IPS-18a (cell line): Measurements from ENCODE around the gene LRRC75B.
"Not testable (repeated sequence)": the region's sequence is repeated elsewhere in the genome, so short reads cannot be mapped to it uniquely, and the experiment has no call there.

Experiments used
- H3K27ac ChIP-seq: one replicate; pipeline ENCODE4 v1.5.1; 2013; ENCODE audit warnings: low read length
- H3K27me3 ChIP-seq: one replicate; pipeline ENCODE4 v1.6.1; 2013; ENCODE audit warnings: mild to moderate bottlenecking, low read length; ENCODE audit not compliant: control insufficient read depth, insufficient read depth
- H3K36me3 ChIP-seq: one replicate; pipeline ENCODE4 v1.6.1; 2013; ENCODE audit warnings: low read depth, low read length; ENCODE audit not compliant: control insufficient read depth
- H3K4me1 ChIP-seq: one replicate; pipeline ENCODE4 v1.6.1; 2013; ENCODE audit warnings: low read depth, low read length; ENCODE audit not compliant: control insufficient read depth
- H3K4me3 ChIP-seq: one replicate; pipeline ENCODE4 v1.5.1; 2013; ENCODE audit warnings: low read length
- H3K9ac ChIP-seq: one replicate; pipeline ENCODE4 v1.6.1; 2013; ENCODE audit warnings: mild to moderate bottlenecking, low read length, moderate library complexity
- H3K9me3 ChIP-seq: one replicate; pipeline ENCODE4 v1.6.1; 2013; ENCODE audit warnings: low read depth, low read length; ENCODE audit not compliant: control insufficient read depth

LRRC75B gene

GRCh38 chr22:24559471-24559870 lies 33.4 kb downstream of the LRRC75B start:
- Histone ChIP-seq H3K27ac (no peak overlapping the region), H3K27me3 (no peaks in the 10 kb centered on the region), H3K36me3 (peaks cover 57% of the 10 kb centered on the region), H3K4me3 (no peak overlapping the region), H3K9me3 (no peaks in the 10 kb centered on the region), H3K9ac (no peak overlapping the region), H3K4me1 (peaks cover 6% of the 10 kb centered on the region)

GRCh38 chr22:24555165-24556039 lies 37.5 kb downstream of the LRRC75B start, which contains the start of gene SNRPD3:
SNRPD3 (plus strand) TSS chr22:24555999; CDS start chr22:24557675, 1,676 bp downstream.
- H3K36me3 ChIP-seq: peaks cover 31% of the 10 kb centered on the region
- peak within 1 kb of the TSS; percentile 97 for H3K9ac ChIP-seq
- peak within 1 kb of the TSS; percentile 92 for H3K27ac ChIP-seq
- peaks cover 13% of the 10 kb centered on the region for H3K4me1 ChIP-seq
- H3K4me3 ChIP-seq: peak within 1 kb of the TSS; percentile 93
- no peaks in the 10 kb centered on the region for H3K27me3 ChIP-seq
- H3K9me3 ChIP-seq: no peaks in the 10 kb centered on the region

GRCh38 chr22:24554313-24555164 lies 38.3 kb downstream of the LRRC75B start, which contains the start of gene GUCD1:
GUCD1 (minus strand) TSS chr22:24555138; CDS start chr22:24554991, 147 bp downstream.
- Histone ChIP-seq H3K9me3 (no peaks in the 10 kb centered on the region), H3K27ac (peak within 1 kb of the TSS; percentile 92), H3K4me3 (peak within 1 kb of the TSS; percentile 93), H3K4me1 (peaks cover 13% of the 10 kb centered on the region), H3K36me3 (peaks cover 28% of the 10 kb centered on the region), H3K9ac (peak within 1 kb of the TSS; percentile 97), H3K27me3 (no peaks in the 10 kb centered on the region)

GRCh38 chr22:24553597-24554312 lies 39.1 kb downstream of the LRRC75B start:
- peak overlapping the region; percentile 93 for H3K4me3 ChIP-seq
- H3K9ac ChIP-seq: peak overlapping the region; percentile 93
- H3K36me3 ChIP-seq: peaks cover 20% of the 10 kb centered on the region
- H3K4me1 ChIP-seq: peaks cover 13% of the 10 kb centered on the region
- H3K27ac ChIP-seq: no peak overlapping the region
- H3K27me3 ChIP-seq: no peaks in the 10 kb centered on the region
- H3K9me3 ChIP-seq: no peaks in the 10 kb centered on the region

GRCh38 chr22:24552503-24553286 lies 40.2 kb downstream of the LRRC75B start:
- peaks cover 13% of the 10 kb centered on the region for H3K4me1 ChIP-seq
- not testable (repeated sequence) for H3K27ac ChIP-seq, H3K9me3 ChIP-seq, H3K4me3 ChIP-seq, H3K27me3 ChIP-seq, H3K9ac ChIP-seq
- peaks cover 16% of the 10 kb centered on the region for H3K36me3 ChIP-seq

- Histone ChIP-seq H3K36me3 (peaks cover 28% of the 10 kb centered on the region), H3K4me1 (peaks cover 7% of the 10 kb centered on the region), H3K27me3 (no peaks in the 10 kb centered on the region), H3K9me3 (no peaks in the 10 kb centered on the region), H3K9ac (no peak overlapping the region), H3K4me3 (no peak overlapping the region), H3K27ac (no peak overlapping the region)
These were observed 41.9 kb downstream of the LRRC75B start for GRCh38 chr22:24550902-24551435.

GRCh38 chr22:24550028-24550901 lies 42.6 kb downstream of the LRRC75B start:
- no peaks in the 10 kb centered on the region for H3K27me3 ChIP-seq
- H3K36me3 ChIP-seq: peaks cover 28% of the 10 kb centered on the region
- H3K27ac ChIP-seq: no peak overlapping the region
- H3K9me3 ChIP-seq: no peaks in the 10 kb centered on the region
- H3K9ac ChIP-seq: no peak overlapping the region
- H3K4me3 ChIP-seq: no peak overlapping the region
- H3K4me1 ChIP-seq: peaks cover 7% of the 10 kb centered on the region

- H3K9me3 ChIP-seq: no peaks in the 10 kb centered on the region
- H3K36me3 ChIP-seq: peaks cover 35% of the 10 kb centered on the region
- no peak overlapping the region for H3K9ac ChIP-seq
- H3K27ac ChIP-seq: no peak overlapping the region
- H3K4me3 ChIP-seq: no peak overlapping the region
- no peaks in the 10 kb centered on the region for H3K27me3 ChIP-seq
- H3K4me1 ChIP-seq: peaks cover 2% of the 10 kb centered on the region
These were observed 44.1 kb downstream of the LRRC75B start for GRCh38 chr22:24548812-24549211.

- Histone ChIP-seq H3K4me3 (no peak overlapping the region), H3K4me1 (no peaks in the 10 kb centered on the region), H3K27me3 (no peaks in the 10 kb centered on the region), H3K27ac (no peak overlapping the region), H3K36me3 (peaks cover 59% of the 10 kb centered on the region), H3K9ac (no peak overlapping the region), H3K9me3 (no peaks in the 10 kb centered on the region)
These were observed 49.1 kb downstream of the LRRC75B start for GRCh38 chr22:24543679-24544243.
